DMS153 (cell line): ENCODE data around the gene ABCA2.

Experiments
- DNase-seq: peaks from one replicate; lab custom pipeline; 2025; lab: John Stamatoyannopoulos, UW

Gene ABCA2

DNA sequence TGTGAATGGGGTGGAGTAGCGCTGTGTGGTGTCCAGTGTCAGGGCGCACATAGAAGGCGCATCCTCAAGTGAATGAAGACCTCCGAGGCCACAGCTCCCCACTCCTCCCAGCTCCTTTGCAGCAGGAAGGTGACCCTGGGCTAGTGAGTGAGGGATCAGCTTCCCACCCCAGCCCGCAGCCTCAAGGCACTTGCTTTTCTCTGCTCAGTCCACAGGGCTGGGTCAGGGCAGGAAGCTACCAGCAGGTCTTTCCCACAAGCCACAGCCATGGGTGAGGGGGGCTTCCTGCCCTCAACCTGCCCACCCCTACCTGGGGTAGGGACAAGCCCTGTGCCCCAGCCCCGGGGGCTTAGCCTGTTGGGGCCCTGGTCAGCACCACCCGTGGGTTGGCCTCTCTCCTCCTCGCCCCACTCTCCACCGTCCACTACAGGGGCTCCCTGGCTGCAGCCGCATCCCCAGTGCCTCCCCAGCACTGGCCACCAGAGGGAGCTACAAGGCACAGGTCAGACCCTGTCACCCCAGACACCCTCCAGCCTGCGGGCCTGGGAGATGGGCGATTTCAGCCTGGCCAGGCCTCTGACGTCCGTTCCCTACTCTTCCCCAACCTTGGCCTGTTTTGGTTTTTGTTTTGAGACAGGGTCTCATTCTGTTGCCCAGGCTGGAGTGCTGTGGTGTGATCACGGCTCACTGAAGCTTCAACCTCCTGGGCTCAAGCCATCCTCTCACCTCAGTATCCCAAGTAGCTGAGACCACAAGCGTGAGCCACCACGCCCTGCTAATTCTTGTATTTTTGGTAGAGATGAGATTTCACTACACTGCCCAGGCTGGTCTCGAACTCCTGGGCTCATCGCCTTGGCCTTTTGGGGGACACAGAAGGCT lies 1.3 kb upstream of the ABCA2 start:
- DNase-seq = no peak

- DNase-seq = no peak
These were observed 423 bp upstream of the ABCA2 start for GRCh38 chr9:137028263-137029057.

GRCh38 chr9:137026828-137027227 lies 1.2 kb downstream of the ABCA2 start:
- peak; percentile 18 for DNase-seq

DNA sequence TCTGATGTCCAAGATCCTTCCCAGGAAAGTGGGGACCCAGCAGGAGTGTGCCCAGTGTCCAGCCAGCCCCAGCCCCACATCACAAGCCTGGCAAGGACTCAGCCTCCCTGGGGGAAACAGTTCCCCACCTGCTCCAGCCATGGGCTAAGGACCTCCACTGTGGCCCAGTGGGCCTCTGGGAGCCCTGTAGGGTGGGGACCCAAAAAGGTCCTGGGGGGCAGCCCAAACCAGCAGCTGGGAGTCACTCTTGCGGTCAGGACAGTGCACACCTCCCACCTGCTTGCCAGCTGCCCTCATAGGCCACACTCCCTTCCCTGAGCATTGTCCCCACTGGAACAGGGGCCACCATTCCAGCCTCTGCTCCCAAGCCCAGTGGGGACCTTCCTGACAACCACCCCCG lies 1.7 kb downstream of the ABCA2 start:
- DNase-seq = no peak

DNA sequence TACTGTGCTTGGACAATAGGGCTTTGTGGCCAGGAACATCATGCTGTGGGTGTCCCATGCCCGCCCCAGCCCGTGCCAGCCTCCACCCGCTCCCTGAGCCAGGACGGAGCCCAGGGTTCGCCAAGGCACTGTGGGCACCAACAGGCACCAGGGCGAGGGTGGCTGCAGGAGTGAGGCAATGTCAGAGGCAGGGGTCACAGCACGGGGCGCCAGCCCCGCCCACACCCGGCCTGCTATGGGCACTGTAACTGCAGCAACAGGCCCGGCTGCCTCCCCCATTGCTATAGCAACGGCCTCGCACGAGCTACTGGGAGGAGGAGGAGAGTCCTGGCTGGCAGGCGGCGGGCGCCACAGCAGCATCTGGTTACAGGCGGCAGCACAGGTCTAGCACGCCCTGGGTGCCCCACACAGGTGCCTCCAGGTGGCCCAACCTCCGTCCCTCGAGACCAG lies 2.5 kb downstream of the ABCA2 start:
- peak; percentile 95 for DNase-seq

DNA sequence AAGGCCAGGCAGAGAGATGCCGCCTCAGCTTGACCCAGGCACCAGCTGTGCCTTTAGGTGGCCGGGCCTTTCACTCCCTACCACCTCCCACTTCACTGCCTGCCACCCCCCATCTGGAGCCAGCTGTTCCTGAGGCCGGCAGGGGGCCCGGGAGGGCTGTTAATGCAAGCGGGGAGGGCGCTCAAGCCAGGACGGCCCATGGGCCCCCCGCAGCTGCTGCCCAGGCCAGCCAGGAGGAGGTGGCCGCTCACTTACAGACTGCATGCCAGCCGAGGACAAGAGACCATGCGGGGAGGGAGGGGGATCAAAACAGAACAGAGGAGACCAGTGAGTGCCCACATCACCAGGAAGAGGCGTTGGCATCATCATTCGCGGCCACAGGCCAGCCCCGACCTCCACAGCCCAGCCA lies 4.5 kb downstream of the ABCA2 start:
- no peak for DNase-seq

GRCh38 chr9:137023157-137023556 lies 4.9 kb downstream of the ABCA2 start:
- DNase-seq = no peak

DNA sequence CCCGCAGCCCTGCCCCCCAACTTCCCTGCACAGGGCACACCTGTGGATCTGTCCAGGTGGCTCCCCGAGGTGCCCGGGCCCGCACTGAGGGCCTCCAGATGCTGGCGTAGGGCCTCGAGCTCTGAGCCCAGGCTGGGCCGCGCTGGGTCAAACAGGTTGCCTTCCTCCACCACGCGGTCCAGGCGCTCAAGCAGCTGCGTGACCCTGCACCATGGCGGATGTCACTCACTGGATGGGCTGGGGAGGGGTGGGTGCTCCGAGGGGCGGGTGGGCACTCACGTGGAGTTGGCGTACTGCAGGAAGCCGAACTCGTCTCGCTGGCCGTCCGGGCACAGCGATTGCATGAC lies 5.4 kb downstream of the ABCA2 start:
- DNase-seq = no peak

DNA sequence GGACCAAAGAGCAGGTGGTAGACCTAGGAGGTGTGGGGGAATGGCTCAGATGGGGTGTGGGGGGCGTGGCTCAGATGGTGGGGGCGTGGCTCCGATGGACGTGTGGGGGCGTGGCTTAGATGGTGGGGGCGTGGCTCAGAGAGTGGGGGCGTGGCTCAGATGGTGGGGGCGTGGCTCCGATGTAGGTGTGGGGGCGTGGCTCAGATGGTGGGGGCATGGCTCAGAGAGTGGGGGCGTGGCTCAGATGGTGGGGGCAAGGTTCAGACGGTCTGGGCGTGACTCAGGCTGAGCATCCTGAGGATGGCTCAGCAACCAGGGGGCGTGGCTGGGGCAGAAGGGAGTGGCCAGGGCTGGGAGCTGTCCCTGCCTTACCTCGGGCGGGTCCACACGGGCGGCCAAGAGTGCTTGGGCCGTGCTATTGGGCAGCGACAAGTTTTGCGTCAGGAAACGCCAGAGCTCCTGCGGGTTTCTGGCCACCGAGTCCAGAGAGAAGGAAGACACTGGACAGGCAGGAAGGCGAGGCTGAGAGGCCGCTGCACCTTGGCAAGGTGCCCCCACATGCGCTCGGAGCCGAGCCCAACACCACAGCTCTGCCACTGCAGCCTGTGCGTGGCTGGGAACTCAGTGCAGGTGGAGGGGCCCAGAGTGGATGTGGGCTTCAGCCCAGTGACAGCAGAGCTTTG lies 5.9 kb downstream of the ABCA2 start:
- peak; percentile 79 for DNase-seq

- DNase-seq = no peak
These were observed 6.5 kb downstream of the ABCA2 start for GRCh38 chr9:137021568-137021978.

DNA sequence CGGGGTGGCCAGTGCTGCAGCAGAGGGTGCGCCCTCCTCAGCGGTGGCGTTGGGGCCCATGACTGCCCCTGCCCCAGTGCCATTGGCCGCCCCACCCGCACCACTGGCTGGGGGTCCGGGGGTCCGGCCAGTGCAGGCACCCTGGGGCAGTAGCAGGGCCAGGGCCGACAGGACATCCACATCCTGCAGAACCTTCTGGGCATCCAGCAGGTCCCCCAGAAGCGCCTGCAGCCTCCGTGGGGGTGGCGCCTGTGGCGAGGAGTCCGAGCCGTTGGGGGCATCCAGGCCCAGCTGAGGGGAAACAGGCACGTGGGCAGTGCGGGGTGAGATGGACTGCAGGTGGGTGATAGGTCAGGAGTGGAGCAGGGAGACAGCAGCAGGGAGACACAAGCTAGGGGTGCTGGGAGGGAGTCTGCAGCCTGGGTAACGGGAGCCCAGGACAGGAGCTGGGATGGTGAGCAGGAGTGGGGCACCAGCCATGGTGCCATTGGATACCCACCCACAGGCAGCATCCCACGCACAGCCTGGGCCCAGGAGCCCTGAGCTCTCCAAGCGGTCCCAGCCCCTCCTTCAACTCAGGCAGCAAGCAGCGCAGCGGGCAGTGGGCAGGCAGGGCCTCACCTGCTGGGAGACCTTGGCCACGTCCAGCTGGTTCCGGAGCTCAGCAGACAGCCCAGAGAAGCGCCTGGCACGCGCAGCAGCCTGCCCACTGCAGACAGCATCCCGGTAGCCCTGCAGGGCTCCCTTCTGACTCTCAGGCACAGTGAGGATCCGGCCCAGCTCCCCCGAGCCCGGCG lies 7.1 kb downstream of the ABCA2 start:
- DNase-seq = no peak

DNA sequence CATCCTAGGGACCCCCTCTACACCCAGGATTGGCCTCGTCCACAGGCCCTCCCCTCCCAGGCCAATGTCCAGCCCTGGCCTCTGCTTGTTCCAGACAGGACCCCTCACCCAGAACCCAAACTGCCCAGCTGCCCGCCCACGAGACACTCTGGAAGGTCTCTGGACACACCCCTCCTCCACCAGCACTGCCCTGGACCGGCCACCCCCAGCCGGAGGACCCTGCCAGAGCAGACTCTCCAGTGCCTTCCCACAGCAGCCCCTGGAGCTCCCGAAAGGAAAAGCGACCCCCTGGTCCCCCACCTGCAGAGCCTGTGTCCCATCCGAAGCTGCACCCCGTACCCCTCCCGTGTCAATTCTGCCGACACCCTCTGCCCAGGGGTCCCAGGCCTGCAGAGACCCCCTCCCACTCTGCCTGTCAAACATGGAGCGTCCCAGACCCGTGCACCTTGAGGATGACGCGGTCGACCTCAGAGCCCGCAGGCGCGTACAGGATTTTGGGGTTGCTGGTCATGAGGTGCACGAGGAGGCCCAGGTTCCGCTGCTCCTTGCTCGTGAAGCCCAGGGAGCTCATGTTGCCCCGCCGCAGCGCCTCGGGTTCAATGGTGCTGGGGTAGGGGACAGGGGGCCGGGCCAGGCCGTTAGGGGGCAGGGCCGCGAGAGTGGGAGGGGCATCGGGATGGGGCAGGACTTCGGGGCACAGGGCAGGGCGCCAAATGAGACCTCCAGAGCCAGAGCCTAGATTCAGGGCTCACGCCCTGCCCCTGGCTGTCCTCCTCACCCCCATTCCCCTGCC lies 8.0 kb downstream of the ABCA2 start:
- no peak for DNase-seq

GRCh38 chr9:137018761-137019559 lies 9.1 kb downstream of the ABCA2 start:
- DNase-seq = no peak

- no peak for DNase-seq
These were observed 10.1 kb downstream of the ABCA2 start for GRCh38 chr9:137017791-137018497.

DNA sequence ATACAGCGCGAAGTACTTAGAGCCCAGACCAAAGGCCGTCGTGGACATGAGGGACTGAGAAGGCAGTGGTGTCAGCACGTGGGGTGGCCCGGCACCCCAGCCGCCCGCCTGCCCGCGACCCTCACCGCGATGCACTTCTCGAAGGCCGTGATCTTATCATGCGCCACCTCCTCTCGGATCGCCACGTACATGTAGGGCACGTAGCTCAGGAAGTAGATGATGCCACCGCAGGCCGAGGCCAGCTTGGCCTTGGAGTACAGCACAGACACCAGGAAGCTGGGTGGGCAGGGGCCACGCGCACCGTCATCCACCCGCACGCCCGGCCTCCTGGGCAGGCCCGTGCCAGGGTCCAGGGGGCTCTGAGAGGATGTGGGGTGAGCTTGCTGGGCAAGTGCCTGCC lies 11.0 kb downstream of the ABCA2 start:
- DNase-seq = no peak

- no peak for DNase-seq
These were observed 11.6 kb downstream of the ABCA2 start for GRCh38 chr9:137016436-137016835.

- DNase-seq = no peak
These were observed 12.1 kb downstream of the ABCA2 start for GRCh38 chr9:137015976-137016375.

DNA sequence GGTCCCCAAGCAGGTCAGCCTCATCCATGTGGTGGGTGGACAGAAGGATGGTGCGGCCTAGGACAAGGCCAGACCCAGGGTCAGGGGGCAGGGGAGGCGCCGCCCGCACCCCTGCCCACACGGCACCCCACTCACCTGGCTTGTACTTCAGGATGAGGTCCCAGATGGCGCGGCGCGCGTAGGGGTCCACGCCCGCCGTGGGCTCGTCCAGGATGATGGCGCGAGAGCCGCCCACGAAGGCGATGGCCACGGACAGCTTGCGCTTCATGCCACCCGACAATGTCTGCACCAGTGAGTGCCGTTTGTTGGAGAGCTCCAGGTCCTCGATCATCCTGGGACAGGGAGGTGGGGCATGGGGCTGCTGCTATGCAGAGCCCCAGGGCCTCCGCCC lies 12.5 kb downstream of the ABCA2 start:
- no peak for DNase-seq

DNA sequence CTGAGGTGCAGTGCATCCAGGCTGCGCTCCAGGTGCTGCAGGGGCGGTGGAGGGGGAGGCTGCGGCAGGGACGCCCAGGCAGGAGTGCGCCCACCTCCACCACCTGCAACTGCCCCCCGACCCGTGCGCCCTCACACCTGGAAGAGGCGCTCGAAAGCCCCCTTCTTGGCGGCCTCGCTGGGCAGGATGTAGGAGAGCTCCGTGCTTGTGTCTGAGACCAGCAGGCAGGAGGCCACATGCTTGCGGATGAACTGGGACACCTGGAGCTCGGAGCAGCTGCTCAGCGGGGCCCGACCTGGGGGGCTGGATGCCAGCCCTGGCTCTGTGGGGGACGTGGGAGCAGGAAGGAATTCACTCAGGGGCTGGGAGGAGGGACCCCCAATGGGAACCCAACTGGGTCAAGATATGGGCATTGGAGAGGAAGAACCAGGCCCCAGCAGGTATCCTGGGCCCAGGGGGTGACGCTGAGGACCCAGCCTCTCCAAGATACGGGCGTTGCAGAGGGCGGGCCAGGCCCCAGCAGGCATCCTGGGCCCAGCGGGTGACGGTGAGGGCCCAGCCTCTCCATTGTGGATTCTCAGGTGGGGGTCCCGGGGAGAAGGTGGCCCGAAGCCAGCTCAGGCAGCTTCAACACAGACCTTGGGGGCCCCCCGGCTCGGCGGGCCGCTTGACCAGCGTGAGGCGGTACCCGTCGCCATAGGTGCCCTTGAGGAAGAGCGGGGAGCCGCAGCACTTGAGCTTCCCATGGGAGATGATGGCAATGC lies 13.1 kb downstream of the ABCA2 start:
- DNase-seq = no peak
